VCaP (cell line): ENCODE results near the gene KRT76.

Experiments used
- H3K27ac ChIP-seq: fragments of 450-650 bp; 2 replicates; pipeline ENCODE4 v1.5.1; 2017
- CTCF ChIP-seq: fragments of 450-650 bp; conservative IDR thresholded peaks from 2 replicates; pipeline ENCODE4 v1.5.1; 2017; ENCODE audit warnings: mild to moderate bottlenecking, moderate library complexity

KRT76 gene

GRCh38 chr12:52821071-52821730 lies 44.1 kb upstream of the KRT76 start:
- no peak overlapping the region for H3K27ac ChIP-seq
- TF ChIP-seq CTCF: no peak

GRCh38 chr12:52820521-52820920 lies 43.4 kb upstream of the KRT76 start:
- TF ChIP-seq CTCF: no peak
- no peak overlapping the region for H3K27ac ChIP-seq

GRCh38 chr12:52819731-52820510 lies 42.8 kb upstream of the KRT76 start:
- no peak for TF ChIP-seq CTCF
- H3K27ac ChIP-seq: no peak overlapping the region

- H3K27ac ChIP-seq: no peak overlapping the region
- TF ChIP-seq CTCF: no peak
Observed at GRCh38 chr12:52818887-52819420, 41.8 kb upstream of the KRT76 start.

- no peak for TF ChIP-seq CTCF
- H3K27ac ChIP-seq: no peak overlapping the region
Observed at GRCh38 chr12:52818388-52818787, 41.2 kb upstream of the KRT76 start.

GRCh38 chr12:52817699-52818238 lies 40.6 kb upstream of the KRT76 start:
- TF ChIP-seq CTCF: no peak
- no peak overlapping the region for H3K27ac ChIP-seq

GRCh38 chr12:52817003-52817698 lies 40.0 kb upstream of the KRT76 start:
- no peak for TF ChIP-seq CTCF
- no peak overlapping the region for H3K27ac ChIP-seq
